ENCODE results near the gene SPIB.

DNA sequence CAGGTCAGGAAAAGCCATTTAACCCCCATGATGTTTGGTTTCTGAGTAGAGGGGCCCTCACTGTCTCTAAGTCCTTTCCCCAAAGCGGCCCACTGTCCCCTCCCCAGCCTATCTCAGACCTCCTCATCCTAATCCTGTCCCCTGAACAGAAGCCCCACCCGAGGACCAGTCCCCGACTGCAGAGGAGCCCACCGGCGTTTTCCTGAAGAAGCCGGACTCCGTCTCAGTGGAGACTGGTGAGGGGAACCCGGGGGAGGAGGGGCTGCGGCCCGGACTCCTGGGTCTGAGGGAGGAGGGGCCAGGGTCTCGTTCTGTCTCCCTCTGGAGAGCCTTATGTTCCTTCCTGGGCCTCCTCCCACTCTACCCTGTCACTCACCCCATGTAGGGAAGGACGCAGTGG, 16.9 kb downstream of the SPIB start:
- TF ChIP-seq ISL1 (CRISPR knock-in tag; IDR thresholded peaks at IDR 0.05) (no peak), ZFP30 (CRISPR knock-in tag; IDR thresholded peaks at IDR 0.05) (no peak), TCF4 (CRISPR knock-in tag; IDR thresholded peaks at IDR 0.05; ENCODE audit: borderline replicate concordance) (no peak), ZC3H10 (CRISPR knock-in tag; IDR thresholded peaks at IDR 0.05) (no peak)
- TF ChIP-seq, protein P1, sequence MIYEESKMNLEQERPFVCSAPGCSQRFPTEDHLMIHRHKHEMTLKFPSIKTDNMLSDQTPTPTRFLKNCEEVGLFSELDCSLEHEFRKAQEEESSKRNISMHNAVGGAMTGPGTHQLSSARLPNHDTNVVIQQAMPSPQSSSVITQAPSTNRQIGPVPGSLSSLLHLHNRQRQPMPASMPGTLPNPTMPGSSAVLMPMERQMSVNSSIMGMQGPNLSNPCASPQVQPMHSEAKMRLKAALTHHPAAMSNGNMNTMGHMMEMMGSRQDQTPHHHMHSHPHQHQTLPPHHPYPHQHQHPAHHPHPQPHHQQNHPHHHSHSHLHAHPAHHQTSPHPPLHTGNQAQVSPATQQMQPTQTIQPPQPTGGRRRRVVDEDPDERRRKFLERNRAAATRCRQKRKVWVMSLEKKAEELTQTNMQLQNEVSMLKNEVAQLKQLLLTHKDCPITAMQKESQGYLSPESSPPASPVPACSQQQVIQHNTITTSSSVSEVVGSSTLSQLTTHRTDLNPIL (CRISPR knock-in tag; IDR thresholded peaks at IDR 0.05; ENCODE audit: low read depth), result no peak
